Measurements from ENCODE around the gene MAEL.
A peak's percentile ranks its signal among the peaks of the same experiment; 100 is the strongest.

MAEL gene

DNA sequence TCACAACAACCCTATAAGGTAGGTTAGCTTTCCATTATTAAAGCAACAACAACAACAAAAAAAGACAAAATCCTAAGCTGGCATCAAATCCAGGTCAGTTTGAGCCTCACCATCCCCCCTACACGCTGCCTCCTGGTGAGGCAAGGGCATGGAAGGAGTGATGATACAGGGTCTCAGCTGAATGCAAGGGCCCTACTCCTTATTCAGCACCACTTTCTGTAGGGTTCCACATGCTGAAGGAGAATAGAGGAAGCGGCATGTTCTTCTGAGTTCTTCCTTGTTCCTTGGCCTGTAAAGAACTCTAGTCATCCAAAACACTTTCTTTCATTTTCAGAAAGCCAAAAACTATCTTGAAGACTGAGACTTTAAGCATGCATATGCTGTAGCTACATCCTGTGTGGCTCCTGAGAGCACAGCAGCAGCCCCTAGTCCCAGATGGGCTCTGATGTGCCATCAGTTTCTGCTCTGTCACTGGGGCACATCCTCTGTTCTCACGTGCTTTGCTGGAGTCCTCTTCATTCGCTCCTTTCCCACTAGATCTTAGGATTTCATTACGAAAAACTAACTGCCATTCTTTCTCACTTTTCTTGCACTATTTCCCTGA, 19.9 kb upstream of the MAEL start:
- DNase-seq (ENCODE audit: low read depth): no peak
- no peak overlapping the region for H3K4me3 ChIP-seq (ENCODE audit: control insufficient read depth, low read depth, low read length)
- TF ChIP-seq, protein P1, sequence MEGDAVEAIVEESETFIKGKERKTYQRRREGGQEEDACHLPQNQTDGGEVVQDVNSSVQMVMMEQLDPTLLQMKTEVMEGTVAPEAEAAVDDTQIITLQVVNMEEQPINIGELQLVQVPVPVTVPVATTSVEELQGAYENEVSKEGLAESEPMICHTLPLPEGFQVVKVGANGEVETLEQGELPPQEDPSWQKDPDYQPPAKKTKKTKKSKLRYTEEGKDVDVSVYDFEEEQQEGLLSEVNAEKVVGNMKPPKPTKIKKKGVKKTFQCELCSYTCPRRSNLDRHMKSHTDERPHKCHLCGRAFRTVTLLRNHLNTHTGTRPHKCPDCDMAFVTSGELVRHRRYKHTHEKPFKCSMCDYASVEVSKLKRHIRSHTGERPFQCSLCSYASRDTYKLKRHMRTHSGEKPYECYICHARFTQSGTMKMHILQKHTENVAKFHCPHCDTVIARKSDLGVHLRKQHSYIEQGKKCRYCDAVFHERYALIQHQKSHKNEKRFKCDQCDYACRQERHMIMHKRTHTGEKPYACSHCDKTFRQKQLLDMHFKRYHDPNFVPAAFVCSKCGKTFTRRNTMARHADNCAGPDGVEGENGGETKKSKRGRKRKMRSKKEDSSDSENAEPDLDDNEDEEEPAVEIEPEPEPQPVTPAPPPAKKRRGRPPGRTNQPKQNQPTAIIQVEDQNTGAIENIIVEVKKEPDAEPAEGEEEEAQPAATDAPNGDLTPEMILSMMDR (conservative IDR thresholded peaks at IDR 0.05; ENCODE audit: control insufficient read depth, insufficient read depth, low read depth, low read length): no peak

DNA sequence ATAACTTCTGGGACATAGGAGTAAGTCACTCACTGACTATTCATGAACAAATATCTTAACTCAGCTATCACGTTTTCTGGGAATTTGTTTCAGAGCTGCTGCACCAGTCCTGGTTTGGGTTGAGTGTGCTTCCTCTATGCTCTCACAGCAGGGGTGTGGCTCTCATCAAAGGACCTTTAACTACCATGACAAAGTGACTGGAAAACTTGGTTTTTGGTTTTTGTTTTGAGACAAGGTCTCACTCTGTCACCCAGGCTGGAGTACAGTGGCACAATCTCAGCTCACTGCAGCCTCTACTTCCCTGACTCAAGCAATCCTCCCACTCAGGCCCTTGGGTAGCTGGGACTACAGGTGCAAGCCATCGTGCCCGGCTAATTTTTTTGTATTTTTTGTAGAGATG, 17.8 kb upstream of the MAEL start:
- DNase-seq (ENCODE audit: low read depth): no peak
- no peak overlapping the region for H3K4me3 ChIP-seq (ENCODE audit: control insufficient read depth, low read depth, low read length)
- TF ChIP-seq, protein P1 (conservative IDR thresholded peaks at IDR 0.05; ENCODE audit: control insufficient read depth, insufficient read depth, low read depth, low read length): no peak

DNA sequence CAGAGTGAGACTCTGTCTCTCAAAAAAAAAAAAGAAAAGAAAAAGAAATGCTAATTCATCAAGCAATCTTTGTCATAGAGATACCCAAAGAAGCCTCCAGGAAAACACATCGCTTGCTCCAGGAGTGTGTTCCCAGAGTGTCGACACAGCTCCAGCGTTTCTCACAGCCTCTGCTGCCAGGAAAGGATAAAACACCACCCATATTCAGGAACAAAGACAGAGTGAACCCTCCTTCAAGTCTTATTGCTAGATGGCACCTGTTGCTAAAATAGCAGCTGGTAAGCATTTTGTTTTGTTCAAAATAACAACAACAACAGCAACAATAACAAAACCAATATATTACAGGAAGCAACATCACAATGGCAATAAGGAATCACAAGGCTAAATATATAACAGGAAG, 16.9 kb upstream of the MAEL start:
- no peak overlapping the region for H3K4me3 ChIP-seq (ENCODE audit: control insufficient read depth, low read depth, low read length)
- no peak for DNase-seq (ENCODE audit: low read depth)
- TF ChIP-seq, protein P1 (conservative IDR thresholded peaks at IDR 0.05; ENCODE audit: control insufficient read depth, insufficient read depth, low read depth, low read length): no peak

DNA sequence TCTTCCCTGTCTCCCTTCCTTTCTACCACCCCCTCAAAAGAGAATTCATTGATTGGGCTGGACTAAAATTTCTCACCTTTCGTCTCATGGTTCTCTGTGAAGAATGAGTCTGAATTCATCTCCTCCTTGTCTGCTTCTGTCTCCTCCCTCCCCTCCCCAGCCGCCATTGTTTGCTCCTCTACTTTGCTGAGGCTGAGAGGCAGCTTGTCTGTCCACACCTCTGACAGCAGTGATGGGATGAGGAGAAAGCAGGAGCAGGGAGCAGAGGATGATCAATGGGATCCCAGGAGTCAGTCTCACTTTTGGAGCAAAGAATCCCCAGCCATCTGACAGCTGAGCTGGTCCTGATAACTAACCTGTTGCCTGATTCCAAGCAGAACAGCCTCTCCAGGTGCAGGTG, 16.3 kb upstream of the MAEL start:
- no peak for DNase-seq (ENCODE audit: low read depth)
- TF ChIP-seq, protein P1 (conservative IDR thresholded peaks at IDR 0.05; ENCODE audit: control insufficient read depth, insufficient read depth, low read depth, low read length): no peak
- H3K4me3 ChIP-seq (ENCODE audit: control insufficient read depth, low read depth, low read length): no peak overlapping the region

DNA sequence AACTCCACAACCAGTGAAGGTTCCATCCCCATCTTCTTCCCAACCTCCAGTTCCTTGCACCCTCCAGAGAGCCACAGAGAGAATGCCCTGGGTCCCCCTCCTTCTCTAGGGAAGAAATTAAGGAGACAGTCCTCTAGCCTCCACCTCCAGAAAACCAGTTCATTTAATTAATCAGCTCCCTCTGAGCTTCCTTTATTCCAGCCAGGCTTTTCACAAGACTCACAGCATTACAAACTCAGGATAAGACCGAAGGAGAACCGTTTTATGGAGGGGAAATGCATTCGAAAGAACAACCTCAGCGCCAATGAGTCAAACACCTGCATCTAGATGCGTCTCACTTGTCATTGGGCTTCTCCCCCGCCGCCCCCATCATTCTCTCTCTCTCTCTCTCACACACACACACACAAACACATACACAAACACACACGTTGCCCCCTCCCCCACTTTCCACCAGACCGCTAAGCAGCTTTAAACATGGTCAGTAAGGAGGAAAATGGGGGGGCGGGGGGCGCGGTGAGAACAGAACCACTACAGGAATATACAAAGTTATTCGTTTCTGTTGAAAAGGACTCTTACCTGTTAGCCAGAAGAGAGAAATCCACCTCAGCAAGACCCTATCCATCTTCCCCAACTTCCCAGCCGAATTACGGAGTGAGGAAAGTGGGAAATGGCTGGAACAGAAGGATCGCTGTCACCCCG, 14.3 kb upstream of the MAEL start:
- DNase-seq (ENCODE audit: low read depth): no peak
- H3K4me3 ChIP-seq (ENCODE audit: control insufficient read depth, low read depth, low read length): peak overlapping the region; percentile 36
- TF ChIP-seq, protein P1 (conservative IDR thresholded peaks at IDR 0.05; ENCODE audit: control insufficient read depth, insufficient read depth, low read depth, low read length): no peak

DNA sequence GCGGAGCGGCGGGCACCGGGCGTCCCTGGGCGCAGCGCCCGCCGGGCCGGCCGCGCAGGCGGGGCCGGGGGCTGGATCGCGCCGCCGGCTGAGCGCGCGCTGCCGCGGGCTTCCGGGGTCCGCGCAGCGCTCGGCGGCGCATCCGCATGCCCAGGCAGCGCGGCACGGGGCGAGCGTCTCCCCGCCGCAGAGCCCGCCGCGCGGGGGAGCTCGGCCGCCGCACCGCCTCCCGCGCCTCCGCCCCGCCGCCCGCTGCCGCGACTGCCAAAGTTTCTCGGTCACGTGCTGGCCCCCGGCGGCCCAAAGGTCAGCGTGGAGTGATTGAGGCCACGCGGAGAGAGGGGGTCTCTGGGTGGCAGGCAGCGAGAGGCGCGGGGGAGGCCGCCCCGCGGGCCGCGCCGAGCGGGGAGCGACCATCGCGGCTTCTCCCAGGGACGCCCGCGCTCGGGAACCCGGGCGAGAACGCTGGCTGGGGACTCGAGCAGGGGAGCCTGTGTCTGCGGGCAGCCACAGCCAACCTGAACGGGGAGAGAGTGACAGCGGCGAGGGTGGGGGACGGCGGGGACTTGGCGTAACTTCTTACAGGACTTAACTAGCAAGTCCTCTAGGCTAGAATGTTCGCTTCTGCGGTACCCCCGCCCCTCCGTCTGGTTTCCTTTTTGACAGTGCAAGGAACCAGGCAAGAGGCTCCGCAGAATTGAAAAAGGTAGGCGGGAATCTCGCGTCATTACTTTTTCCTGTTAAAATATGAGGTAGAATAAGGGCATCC, 13.5 kb upstream of the MAEL start, which contains the start of gene ILDR2:
ILDR2 (minus strand) TSS at position 180 of the 769 bp plus-strand sequence. CDS start 272 bp downstream, outside the sequence.
- TF ChIP-seq, protein P1 (conservative IDR thresholded peaks at IDR 0.05; ENCODE audit: control insufficient read depth, insufficient read depth, low read depth, low read length): no peak
- peak within 1 kb of the TSS; percentile 37 for H3K4me3 ChIP-seq (ENCODE audit: control insufficient read depth, low read depth, low read length)
- peak; percentile 9 for DNase-seq (ENCODE audit: low read depth)

All from fibroblast of mammary gland (primary cell).